Natural killer cell (primary cell): ENCODE measurements around the gene ACER3. TPM values are rescaled to one million over a fixed set of nuclear protein-coding genes. Genes with fewer than 3 reads are reported as not detected.

Experiments used
- ATAC-seq, 3 donors: fragments of 150-1000 bp in 2 of 3; fragments of 200-7000 bp in 1 of 3; cut with Tn5 transposase; 1 replicate in 1 of 3; 2 replicates in 2 of 3; pipeline ENCODE4 v1.10.0; 2021; ENCODE audit warnings: mild to moderate bottlenecking in 2 of 3, moderate library complexity in 2 of 3
- DNase-seq, 2 donors: peaks; one replicate each; pipeline versions ENCODE4 v3.0.0 to v3.0.0-alpha.2; 2013 to 2021; ENCODE audit warnings: mixed read lengths in 1 of 2
- H3K27ac ChIP-seq: one replicate; pipeline ENCODE4 v1.5.1; 2013; ENCODE audit warnings: mild to moderate bottlenecking, low read length
- H3K27me3 ChIP-seq: one replicate; pipeline ENCODE4 v1.6.1; 2013; ENCODE audit warnings: low read length; ENCODE audit not compliant: control insufficient read depth, insufficient read depth
- H3K36me3 ChIP-seq: one replicate; pipeline ENCODE4 v1.6.1; 2013; ENCODE audit warnings: low read length; ENCODE audit not compliant: control insufficient read depth, insufficient read depth
- H3K4me1 ChIP-seq: one replicate; pipeline ENCODE4 v1.6.1; 2013; ENCODE audit warnings: low read length; ENCODE audit not compliant: control insufficient read depth, insufficient read depth
- H3K4me3 ChIP-seq: one replicate; pipeline ENCODE4 v1.5.1; 2013; ENCODE audit warnings: low read length
- H3K9me3 ChIP-seq: one replicate; pipeline ENCODE4 v1.6.1; 2013; ENCODE audit warnings: low read length; ENCODE audit not compliant: control insufficient read depth, insufficient read depth
- H3K27ac Mint-ChIP-seq, 2 donors: one replicate each; pipeline ENCODE4 v1.8.0; 2022; ENCODE audit warnings: mild to moderate bottlenecking in 2 of 2, mixed read lengths in 2 of 2, moderate library complexity in 1 of 2
- H3K27me3 Mint-ChIP-seq, 2 donors: one replicate each; pipeline ENCODE4 v1.8.0; 2022; ENCODE audit warnings: low read depth in 2 of 2, mixed read lengths in 2 of 2
- H3K36me3 Mint-ChIP-seq: one replicate; pipeline ENCODE4 v1.8.0; 2022; ENCODE audit warnings: mixed read lengths
- H3K4me1 Mint-ChIP-seq, 2 donors: one replicate each; pipeline ENCODE4 v1.8.0; 2022; ENCODE audit warnings: mixed read lengths in 2 of 2
- H3K4me3 Mint-ChIP-seq: one replicate; pipeline ENCODE4 v1.8.0; 2022; ENCODE audit warnings: mild to moderate bottlenecking, moderate library complexity, mixed read lengths
- H3K9me3 Mint-ChIP-seq, 2 donors: one replicate each; pipeline ENCODE4 v1.8.0; 2022; ENCODE audit warnings: mixed read lengths in 2 of 2
- WGBS: methylation state at CpG from one replicate; pipeline ENCODE4 v1.1.7; 2013; ENCODE audit warnings: missing lambda C conversion rate; ENCODE audit not compliant: insufficient coverage; 5-methylcytosine and 5-hydroxymethylcytosine counted together
- intact Hi-C: fragments of 100-400 bp; cut with micrococcal nuclease; formaldehyde crosslinking; loops from one replicate; pipeline ENCODE4 v1.14.2; 2022
- total RNA-seq, 4 donors: library from RNA; stranded (reverse); fragments of 120-200 nt in 1 of 4; gene quantifications; one replicate each; pipeline versions ENCODE4 v1.2.3 to v1.2.4, GENCODE V29; 2013 to 2022
- TF ChIP-seq, protein P1 (sequence below): fragments of 200-600 bp; IDR thresholded peaks from one replicate; pipeline ENCODE4 v1.8.0; 2022; ENCODE audit warnings: antibody characterized with exemption

Gene ACER3
- total RNA-seq, 3 donors from 2014 or later (not counting 1 experiment from before 2014, with no cell fraction given): 12.1 to 14.8 (median 13.6) TPM

DNA sequence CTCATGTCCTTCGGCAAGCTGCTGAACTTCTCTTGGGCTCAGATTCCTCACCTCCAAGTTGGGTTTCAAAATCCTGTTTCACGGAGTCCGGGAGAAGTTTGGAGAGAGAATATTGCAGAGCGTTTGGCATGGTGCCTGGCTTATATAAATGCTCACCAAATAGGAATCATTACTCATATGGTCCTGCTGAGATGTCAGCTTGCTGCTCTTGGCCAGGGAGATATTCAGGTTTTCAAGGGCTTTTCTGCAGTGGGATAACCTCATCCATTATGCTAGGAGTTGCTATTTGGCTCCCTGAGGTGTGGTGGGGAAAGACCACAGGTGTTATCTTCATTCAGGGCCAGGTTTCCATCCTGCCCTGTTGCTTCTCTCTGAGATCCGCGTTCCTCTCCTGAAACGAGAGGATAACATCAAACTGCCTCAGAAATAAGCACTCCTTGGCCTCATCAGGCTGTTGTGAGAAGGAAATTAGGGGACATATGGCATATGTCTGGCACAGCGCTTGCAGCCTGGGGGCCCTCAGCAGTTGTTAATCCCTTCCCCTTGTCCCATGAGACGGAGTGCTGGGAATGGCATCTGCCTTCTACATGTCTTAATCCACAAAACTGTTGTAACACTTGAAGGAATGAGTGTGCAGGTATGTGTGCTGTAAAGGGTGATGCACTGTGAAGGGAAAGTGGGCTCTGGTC, 29.9 kb upstream of the ACER3 start:
- intact Hi-C loops: no loop called here
- DNase-seq (no peak), ATAC-seq (no peak)
- Histone ChIP-seq H3K27ac (no peak overlapping the region), H3K27me3 (no peaks in the 10 kb centered on the region), H3K4me3 (no peak overlapping the region), H3K9me3 (no peaks in the 10 kb centered on the region), H3K36me3 (no peaks in the 10 kb centered on the region), H3K4me1 (no peaks in the 10 kb centered on the region)
- no peak overlapping the region for H3K4me3 Mint-ChIP-seq
- TF ChIP-seq, protein P1, sequence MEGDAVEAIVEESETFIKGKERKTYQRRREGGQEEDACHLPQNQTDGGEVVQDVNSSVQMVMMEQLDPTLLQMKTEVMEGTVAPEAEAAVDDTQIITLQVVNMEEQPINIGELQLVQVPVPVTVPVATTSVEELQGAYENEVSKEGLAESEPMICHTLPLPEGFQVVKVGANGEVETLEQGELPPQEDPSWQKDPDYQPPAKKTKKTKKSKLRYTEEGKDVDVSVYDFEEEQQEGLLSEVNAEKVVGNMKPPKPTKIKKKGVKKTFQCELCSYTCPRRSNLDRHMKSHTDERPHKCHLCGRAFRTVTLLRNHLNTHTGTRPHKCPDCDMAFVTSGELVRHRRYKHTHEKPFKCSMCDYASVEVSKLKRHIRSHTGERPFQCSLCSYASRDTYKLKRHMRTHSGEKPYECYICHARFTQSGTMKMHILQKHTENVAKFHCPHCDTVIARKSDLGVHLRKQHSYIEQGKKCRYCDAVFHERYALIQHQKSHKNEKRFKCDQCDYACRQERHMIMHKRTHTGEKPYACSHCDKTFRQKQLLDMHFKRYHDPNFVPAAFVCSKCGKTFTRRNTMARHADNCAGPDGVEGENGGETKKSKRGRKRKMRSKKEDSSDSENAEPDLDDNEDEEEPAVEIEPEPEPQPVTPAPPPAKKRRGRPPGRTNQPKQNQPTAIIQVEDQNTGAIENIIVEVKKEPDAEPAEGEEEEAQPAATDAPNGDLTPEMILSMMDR: no peak
- peaks cover 0 to 3% of the 10 kb centered on the region in 2 donors for H3K4me1 Mint-ChIP-seq
- H3K36me3 Mint-ChIP-seq: no peaks in the 10 kb centered on the region
- peaks cover 13 to 17% of the 10 kb centered on the region in 2 donors for H3K27me3 Mint-ChIP-seq
- 86% methylated on average over 9 of the region's 9 CpGs for WGBS
- H3K9me3 Mint-ChIP-seq: no peaks in the 10 kb centered on the region
- no peak overlapping the region for H3K27ac Mint-ChIP-seq

DNA sequence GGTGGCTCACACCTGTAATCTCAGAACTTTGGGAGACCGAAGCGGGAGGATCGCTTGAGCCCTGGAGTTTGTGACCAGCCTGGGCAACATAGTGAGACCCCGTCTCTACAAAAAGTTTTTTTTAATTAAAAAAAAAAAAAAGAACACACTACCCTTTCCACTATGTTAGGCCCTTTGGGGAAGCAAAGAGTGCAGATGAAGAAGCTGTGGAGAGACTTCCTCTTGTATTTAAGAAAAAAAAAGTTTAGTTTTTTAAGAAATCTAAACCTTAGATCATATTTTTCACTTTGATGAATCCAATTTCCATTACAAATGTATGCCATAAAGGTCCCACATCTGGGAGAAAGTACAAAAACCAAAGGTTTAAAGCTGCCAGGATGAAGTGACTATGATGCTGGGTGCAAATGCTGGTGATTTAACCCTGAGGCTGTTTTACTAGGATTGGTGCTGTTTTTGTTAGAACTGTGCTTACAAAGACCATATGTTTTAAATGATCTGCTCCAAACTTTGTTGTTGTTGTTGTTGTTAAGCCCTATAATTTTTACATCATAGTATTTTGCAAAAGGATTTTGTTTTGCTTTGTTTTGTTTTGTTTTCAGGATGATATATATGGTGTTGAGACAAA, 28.9 kb upstream of the ACER3 start:
- H3K4me1 Mint-ChIP-seq: no peaks in the 10 kb centered on the region
- no peaks in the 10 kb centered on the region for H3K36me3 Mint-ChIP-seq
- intact Hi-C loops: no loop called here
- H3K9me3 Mint-ChIP-seq: no peaks in the 10 kb centered on the region
- WGBS: 93% methylated on average over 3 of the region's 4 CpGs
- TF ChIP-seq, protein P1: no peak
- DNase-seq (no peak), ATAC-seq (no peak)
- H3K27ac Mint-ChIP-seq: no peak overlapping the region
- Histone ChIP-seq H3K4me1 (no peaks in the 10 kb centered on the region), H3K27ac (no peak overlapping the region), H3K36me3 (no peaks in the 10 kb centered on the region), H3K4me3 (no peak overlapping the region), H3K27me3 (no peaks in the 10 kb centered on the region), H3K9me3 (no peaks in the 10 kb centered on the region)
- no peak overlapping the region for H3K4me3 Mint-ChIP-seq
- peaks cover 13 to 17% of the 10 kb centered on the region in 2 donors for H3K27me3 Mint-ChIP-seq

DNA sequence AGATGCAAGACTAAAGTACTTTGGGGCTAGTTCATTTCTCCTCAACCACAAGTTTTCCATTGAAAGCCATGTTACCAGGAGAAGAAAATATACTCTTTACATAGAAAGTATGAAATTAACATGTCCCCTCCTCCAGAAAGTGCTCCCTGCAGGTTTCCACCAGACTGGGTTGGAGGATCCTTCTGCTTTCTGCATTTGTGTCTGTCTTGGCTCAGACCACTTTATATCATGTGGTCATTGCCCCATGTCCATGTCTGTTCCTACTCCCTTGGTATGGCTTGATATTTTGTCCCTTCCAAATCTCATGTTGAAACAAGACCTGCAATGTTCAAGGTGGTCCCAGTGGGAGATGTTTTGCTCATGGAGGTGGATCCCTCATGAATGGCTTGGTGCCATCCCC, 28.4 kb upstream of the ACER3 start:
- intact Hi-C loops: no loop called here
- H3K4me3 Mint-ChIP-seq: no peak overlapping the region
- no peaks in the 10 kb centered on the region for H3K36me3 Mint-ChIP-seq

More for the DNA sequence above, 28.4 kb upstream of the ACER3 start:
- Mint-ChIP-seq H3K27ac (no peak overlapping the region), H3K27me3 (peaks cover 13 to 17% of the 10 kb centered on the region in 2 donors), H3K9me3 (no peaks in the 10 kb centered on the region), H3K4me1 (no peaks in the 10 kb centered on the region)
- Histone ChIP-seq H3K4me3 (no peak overlapping the region), H3K36me3 (no peaks in the 10 kb centered on the region), H3K27me3 (no peaks in the 10 kb centered on the region), H3K27ac (no peak overlapping the region), H3K4me1 (no peaks in the 10 kb centered on the region), H3K9me3 (no peaks in the 10 kb centered on the region)
- TF ChIP-seq, protein P1: no peak
- DNase-seq (no peak), ATAC-seq (no peak)
